DMS79 treated with DMSO at 0.1 percent for 48 hours (cell line): ENCODE measurements around the gene CWC27.
"Not testable (repeated sequence)": the region's sequence is repeated elsewhere in the genome, so short reads cannot be mapped to it uniquely, and the experiment has no call there.

ENCODE experiments used
- DNase-seq: peaks from one replicate; lab custom pipeline; 2025; lab: John Stamatoyannopoulos, UW

CWC27 gene

GRCh38 chr5:64838803-64839202 is 70.1 kb downstream of the CWC27 start:
- no peak for DNase-seq

DNA sequence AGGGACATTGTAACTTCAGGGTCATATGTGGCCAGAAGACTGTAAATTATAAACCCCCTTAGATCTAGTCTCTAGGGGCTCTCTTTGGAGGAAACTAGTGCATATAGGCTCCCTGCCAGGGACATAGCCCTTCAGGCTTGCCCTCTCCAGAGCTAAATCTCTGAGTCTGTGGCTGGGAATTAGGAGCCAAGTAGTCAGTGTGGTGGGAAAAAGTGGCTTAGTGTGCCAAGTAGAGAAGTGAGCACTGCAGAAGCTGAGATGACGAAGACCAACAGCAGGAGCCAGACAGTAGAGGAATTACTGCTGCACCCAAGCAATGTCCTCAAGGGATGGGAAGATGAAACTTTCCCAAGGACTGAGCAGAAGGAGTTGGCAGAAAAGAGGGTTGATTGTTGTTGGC is 71.2 kb downstream of the CWC27 start:
- no peak for DNase-seq

- DNase-seq, result no peak
Observed at GRCh38 chr5:64840958-64841357, 72.2 kb downstream of the CWC27 start.

DNA sequence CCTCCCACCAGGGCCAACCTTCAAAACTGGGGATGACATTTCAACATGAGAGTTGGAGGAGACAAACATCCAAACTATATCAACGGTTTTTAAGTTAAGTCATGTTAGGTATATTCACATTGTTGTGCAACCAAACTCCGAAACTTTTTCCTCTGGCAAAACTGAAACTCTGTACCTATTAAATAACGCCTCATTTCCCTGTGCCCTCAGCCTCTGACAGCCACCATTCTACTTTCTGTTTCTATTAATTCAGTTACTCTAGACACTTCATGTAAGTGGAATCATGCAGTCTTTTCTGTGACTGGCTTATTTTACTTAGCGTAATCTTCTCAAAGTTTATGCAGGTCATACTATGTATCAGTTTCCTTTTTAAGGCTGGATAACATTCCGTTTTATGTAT is 85.0 kb downstream of the CWC27 start:
- no peak for DNase-seq

DNA sequence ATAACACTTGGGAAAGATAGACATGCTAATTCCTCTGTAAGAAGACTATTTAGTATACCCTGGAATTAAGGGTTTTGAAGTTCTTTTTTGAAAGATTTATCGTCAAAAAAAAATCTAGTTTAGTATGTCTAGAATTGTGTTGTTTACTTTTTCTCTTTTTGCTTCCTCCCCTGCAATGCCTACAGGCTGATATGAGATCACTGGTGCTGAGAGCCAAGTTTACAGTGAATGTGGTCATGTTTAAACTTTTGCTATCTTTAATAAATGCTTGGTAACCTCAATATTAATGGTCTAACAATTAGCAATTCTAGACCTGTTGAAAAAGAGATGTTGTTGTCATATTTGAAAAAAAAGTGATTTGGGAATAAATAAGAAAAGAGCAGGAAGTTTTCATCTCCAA is 86.1 kb downstream of the CWC27 start:
- no peak for DNase-seq

DNA sequence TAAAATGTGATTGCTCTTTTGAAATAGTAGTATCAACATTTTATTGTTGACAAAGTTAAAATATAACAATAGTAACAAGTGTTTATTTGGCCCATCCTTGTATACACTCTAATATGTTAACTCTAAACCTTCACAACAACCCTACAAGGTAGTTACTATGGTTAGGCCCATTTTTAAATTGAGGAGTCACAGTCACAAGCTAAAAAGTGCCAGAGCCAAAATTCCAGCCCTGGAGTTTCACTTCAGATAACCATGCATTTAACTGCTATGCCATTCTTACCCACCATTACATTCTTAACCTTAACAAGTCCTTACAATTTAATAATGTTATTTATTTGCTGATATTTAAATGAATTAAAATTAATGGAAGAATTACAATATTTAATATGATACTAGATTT is 91.2 kb downstream of the CWC27 start:
- DNase-seq, result no peak

DNA sequence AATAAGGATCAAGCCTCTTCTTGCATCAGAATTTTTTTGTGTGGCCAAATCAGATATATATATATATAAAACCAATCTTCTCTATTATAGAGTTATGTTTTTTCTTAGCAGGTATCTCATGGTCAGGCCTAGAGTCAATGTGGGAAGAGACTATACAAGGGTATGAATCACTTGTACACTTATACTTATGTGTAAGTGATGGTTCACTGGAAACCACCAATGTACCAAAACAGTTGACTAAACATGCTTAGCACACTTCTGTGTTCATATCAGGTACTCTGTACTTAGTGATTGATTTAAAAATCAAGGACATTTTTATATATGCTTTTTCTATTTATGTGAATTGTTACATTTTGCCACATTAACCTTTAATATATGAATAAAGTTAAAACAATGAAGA is 92.6 kb downstream of the CWC27 start:
- no peak for DNase-seq

GRCh38 chr5:64864171-64864570 is 95.4 kb downstream of the CWC27 start:
- no peak for DNase-seq

- DNase-seq, result no peak
Observed at GRCh38 chr5:64865662-64866061, 96.9 kb downstream of the CWC27 start.

DNA sequence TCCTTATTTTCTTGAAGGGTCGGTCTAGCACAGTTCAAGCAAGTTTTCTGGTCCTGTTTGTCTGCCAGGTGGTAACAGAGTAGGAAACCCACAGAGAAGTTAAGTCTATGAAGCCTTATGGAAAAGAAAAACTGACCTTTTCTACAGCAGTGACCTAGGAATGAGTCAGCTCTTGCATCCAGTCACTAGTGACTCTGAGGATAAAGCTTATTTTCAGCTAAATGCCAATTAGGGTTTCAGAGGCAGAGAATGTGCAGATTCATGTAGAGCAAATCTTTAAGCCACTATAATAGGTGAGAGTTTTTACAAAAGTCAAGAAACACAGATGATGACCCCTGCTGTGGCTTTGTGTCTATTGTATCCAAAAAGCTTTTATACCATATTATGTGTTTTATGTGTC is 100.7 kb downstream of the CWC27 start:
- no peak for DNase-seq

- DNase-seq, result no peak
Observed at GRCh38 chr5:64872044-64872443, 103.3 kb downstream of the CWC27 start.

DNA sequence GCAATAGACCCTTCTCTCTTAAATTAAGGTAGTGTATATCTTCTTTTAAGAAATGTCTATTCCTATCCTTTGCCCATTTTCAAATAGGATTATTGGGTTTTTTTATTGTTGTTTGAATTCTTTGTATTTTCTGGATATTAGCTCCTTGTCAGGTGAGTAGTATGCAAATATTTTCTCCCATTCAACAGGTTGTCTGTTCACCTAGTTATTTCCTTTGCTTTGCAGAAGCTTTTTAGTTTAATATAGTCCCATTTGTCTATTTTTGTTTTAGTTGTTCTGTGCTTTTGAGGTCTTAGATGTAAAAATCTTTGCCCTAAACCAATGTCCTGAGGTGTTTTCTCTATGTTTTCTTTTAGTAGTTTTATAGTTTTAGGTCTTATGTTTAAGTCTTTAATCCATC is 104.7 kb downstream of the CWC27 start:
- DNase-seq, result no peak

DNA sequence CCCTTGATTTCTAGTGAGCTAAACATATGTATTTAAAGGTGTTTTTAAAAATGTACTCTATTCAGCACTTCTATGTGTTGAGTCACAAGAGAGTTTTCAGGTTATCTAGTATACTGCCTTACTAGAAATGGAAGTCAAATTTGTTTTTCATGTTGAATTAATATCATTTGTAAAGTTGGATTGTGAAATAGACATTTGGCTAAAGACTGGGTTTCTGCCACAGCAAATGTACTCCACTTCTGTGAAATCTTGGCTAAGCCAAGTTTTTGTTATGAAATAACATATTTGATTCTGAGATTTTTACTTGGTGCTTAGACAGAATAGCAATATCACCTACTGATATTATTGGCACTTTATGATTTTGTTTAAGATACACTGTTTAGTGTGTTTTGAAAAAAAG is 106.0 kb downstream of the CWC27 start:
- DNase-seq, result no peak

- DNase-seq, result no peak
Observed at GRCh38 chr5:64876203-64876602, 107.5 kb downstream of the CWC27 start.

- no peak for DNase-seq
Observed at GRCh38 chr5:64880821-64881220, 112.1 kb downstream of the CWC27 start.

DNA sequence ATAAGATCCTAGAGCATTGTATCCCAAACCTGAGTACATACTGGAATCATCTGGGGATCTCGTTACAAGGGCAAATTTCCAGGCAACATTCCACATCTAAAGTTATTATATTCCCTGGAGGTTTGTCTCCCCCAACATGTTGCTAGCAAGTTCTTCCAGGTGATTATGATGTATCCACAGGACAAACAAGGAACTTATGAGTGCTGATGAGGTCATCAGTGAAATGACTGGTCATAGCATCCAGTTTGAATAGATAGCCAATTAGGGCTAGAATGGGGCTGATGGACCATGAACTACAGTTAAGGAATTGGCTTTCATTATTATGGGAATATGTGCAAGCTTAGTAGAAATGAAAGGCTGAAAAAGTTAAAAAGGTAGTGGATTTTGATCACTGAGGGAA is 115.2 kb downstream of the CWC27 start:
- DNase-seq, result no peak

DNA sequence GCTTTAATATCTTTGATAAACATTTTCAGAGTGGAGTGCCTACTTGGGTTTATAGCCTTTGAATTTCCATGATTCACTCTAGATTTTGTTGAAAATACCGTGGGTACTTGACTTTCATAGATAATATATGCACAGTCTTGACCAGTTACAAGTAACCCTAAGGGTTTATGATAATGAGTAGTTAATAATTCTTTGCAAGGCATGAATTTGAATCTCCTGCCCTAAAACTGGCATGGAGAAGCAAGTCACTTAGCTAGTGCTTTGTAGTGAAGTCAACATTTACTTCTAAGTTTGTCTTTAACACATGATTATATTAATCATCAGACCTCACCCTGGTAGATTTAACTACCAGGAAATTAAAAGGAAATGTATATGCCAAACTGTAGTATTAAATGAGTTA is 115.8 kb downstream of the CWC27 start:
- DNase-seq, result no peak

- DNase-seq, result no peak
Observed at GRCh38 chr5:64887910-64888309, 119.2 kb downstream of the CWC27 start.

GRCh38 chr5:64895748-64896147 is 127.0 kb downstream of the CWC27 start:
- no peak for DNase-seq

DNA sequence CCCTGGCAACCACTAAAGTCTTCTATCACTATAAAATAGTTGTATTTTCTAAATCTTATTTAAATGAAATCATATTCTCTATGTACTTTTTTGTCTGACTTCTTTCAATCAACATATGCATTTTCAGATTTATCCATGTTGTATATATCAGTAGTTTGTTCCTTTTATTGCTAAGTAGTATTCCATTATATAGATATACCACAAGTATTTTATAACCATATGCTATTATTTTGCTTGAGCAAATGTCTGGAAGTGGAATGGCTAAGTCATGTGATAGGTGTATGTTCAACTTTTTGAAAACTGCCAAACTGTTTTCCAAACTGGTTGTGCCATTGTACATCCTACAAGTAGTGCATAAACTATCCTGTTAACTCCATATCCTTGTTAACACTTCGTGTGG is 131.1 kb downstream of the CWC27 start:
- no peak for DNase-seq

GRCh38 chr5:64900618-64901017 is 131.9 kb downstream of the CWC27 start:
- no peak for DNase-seq

- DNase-seq, result not testable (repeated sequence)
Observed at GRCh38 chr5:64907399-64907798, 138.7 kb downstream of the CWC27 start.

DNA sequence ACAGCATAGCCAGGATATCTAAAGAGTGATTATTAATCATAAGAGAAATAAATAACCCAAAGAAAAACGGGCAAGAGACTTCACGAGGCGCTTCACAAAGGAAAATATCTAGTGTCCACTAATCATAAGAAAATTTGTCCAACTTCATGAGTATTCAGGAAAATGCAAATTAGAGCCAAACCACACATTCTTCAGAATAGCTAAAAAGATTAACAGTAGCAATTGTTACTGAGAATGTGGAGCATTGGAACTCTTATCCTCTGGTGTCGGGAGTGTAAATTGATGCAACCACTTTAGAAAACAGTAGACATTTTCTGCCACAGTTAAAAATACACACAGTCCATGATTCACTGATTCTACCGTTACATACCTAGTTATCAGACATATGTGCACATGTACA is 145.7 kb downstream of the CWC27 start:
- no peak for DNase-seq

GRCh38 chr5:64918083-64918482 is 149.4 kb downstream of the CWC27 start:
- no peak for DNase-seq

- no peak for DNase-seq
Observed at GRCh38 chr5:64921386-64921785, 152.7 kb downstream of the CWC27 start.
